Measurements from ENCODE around the gene TAF11.
"Not testable (repeated sequence)": the region's sequence is repeated elsewhere in the genome, so short reads cannot be mapped to it uniquely, and the experiment has no call there.

GRCh38 chr6:34932202-34932601 is 44.4 kb upstream of the TAF11 start:
- not testable (repeated sequence) for TF ChIP-seq POLR2A, CTCF (IDR thresholded peaks at IDR 0.05)

All from vagina (tissue), 2 donors.